GM19025 (cell line): ENCODE data around the gene CCL3.
"Not testable (repeated sequence)": the region's sequence is repeated elsewhere in the genome, so short reads cannot be mapped to it uniquely, and the experiment has no call there.

Experiments used
- ATAC-seq: cut with Tn5 transposase; IDR thresholded peaks from one replicate; pipeline ENCODE4 v1.9.1; 2021; ENCODE audit warnings: mild to moderate bottlenecking, low read depth, moderate library complexity; ENCODE audit not compliant: unreplicated experiment

CCL3 gene

GRCh38 chr17:36089888-36090836, at the start of gene CCL3:
CCL3 (minus strand) TSS chr17:36090143; CDS start chr17:36090058, 85 bp downstream.
- ATAC-seq, result peak; percentile 66

DNA sequence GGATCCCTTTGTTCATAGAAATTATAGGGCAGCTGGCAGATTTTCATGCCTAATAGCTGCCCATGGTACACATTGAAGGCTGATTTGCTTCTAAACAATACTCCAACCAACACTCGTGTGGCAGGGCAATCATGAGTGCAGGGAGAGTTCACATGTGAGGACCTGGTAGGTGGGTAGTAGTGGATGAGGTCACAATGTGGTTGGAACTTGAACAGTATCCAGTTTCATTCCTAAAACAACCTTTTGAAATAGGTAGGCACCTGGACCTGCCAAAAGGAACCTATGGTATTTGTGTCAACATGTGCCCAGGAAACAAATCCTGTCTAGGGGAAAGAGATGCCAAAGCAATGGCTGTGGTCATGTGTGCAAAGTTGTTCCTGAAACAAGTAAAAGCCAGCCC, 46.5 kb upstream of the CCL3 start:
- no peak for ATAC-seq

GRCh38 chr17:36136036-36136435, 46.1 kb upstream of the CCL3 start:
- no peak for ATAC-seq

GRCh38 chr17:36135465-36135864, 45.5 kb upstream of the CCL3 start:
- ATAC-seq, result no peak

GRCh38 chr17:36133602-36134236, 43.8 kb upstream of the CCL3 start:
- ATAC-seq, result no peak

DNA sequence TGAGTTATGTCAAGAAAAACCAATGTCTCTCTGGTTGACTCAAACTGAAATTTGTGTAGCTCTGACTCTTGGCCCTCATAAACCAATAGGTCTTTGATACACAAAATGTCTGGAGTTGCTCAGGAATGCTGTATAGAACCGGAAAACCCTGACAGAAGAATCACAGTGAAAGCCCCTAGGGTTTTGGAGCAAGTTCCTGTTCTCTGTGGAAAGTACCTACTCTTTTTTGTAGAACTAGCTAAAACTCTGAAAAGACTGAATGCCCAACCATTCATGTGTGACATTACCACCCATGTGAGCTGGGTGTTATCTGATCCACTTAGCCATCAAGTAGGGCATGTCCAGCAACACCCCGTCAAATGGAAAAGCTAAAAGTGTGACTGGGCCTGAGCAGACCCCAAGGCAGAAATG, 42.5 kb upstream of the CCL3 start:
- ATAC-seq, result no peak

DNA sequence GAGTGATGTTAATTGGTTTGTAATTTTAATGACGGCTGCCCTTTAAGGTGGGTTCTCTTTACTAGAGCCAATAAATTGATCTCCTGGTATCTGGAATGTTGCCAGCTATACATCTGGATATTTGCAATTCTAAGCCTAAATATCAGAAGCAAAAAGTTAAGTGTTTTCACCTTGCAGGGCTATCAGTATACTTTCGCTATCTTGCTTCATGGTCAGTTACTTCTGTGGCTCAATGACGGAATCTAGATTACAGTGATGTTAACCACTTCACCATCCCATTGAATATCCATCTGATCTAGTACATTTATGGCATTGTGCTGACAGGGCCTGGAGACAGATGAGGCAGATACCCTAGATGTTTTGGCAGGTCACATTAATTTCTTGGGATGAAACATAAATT, 42.0 kb upstream of the CCL3 start:
- no peak for ATAC-seq

- no peak for ATAC-seq
Observed at GRCh38 chr17:36131421-36131820, 41.5 kb upstream of the CCL3 start.

DNA sequence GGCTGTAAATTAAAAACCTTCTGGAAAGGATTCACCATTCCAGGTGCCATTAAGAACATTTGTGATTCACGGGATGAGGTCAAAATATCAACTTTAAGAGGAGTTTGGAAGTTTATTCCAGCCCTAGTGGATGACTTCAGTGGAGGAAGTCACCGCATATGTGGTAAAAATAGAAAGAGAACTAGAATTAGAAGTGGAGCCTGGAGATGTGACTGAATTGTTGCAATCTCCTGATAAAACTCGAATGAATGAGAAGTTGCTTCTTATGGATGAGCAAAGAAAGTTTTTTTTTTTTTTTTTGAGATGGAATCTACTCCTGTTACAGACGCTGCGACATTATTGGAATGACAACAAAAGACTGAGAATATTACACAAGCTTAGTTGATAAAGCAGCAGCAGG, 40.4 kb upstream of the CCL3 start:
- no peak for ATAC-seq

- ATAC-seq, result no peak
Observed at GRCh38 chr17:36129616-36130015, 39.7 kb upstream of the CCL3 start.

- ATAC-seq, result no peak
Observed at GRCh38 chr17:36128411-36128978, 38.6 kb upstream of the CCL3 start.

- no peak for ATAC-seq
Observed at GRCh38 chr17:36127911-36128310, 38.0 kb upstream of the CCL3 start.

- peak; percentile 57 for ATAC-seq
Observed at GRCh38 chr17:36127199-36127893, 37.4 kb upstream of the CCL3 start.

GRCh38 chr17:36124879-36125824, 35.2 kb upstream of the CCL3 start:
- ATAC-seq, result no peak

- no peak for ATAC-seq
Observed at GRCh38 chr17:36123431-36123830, 33.5 kb upstream of the CCL3 start.

- not testable (repeated sequence) for ATAC-seq
Observed at GRCh38 chr17:36121099-36121498, 31.2 kb upstream of the CCL3 start.

GRCh38 chr17:36120221-36120620, 30.3 kb upstream of the CCL3 start:
- ATAC-seq, result no peak

DNA sequence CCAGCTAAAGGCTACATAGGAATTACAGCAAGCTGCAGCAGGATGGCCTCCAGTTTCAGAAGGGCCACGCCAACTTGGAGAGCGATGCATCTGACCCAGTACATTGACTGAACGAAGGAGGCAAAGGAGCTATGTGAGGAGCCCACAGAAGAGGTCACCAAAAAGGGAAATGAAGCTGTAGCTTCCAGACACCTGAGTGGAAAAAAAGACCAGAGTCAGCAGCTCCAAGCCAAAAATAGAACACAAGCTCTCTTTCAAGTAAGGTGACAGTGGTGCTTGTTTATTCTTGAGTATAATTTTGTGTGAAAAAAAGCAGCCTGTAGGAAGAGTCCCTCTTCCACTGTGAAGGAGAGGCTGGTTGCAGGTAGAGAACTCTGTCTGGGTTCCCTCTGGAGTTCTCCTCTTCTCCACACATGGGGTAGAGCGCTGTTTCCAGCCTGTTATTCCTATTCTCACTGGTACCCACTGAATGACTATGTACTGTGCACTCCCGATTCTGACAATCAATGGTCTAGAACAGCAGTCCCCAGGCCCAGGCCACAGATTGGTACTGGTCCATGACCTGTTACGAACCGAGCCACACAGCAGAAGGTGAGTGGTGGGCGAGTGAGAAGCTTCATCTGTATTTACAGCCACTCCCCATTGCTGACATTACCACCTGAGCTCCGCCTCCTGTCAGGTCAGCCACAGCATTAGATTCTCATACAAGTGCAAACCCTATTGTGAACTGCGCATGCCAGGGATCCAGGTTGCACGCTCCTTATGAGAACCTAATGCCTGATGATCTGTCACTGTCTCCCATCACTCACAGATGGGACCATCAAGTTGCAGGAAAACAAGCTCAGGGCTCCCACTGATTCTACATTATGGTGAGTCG, 28.8 kb upstream of the CCL3 start:
- no peak for ATAC-seq
